HepG2 (cell line): ENCODE data around the gene RABGGTA. TPM values are rescaled to one million over a fixed set of nuclear protein-coding genes. Genes with fewer than 3 reads are reported as not detected.

Source experiments
- BRCA1 ChIP-seq: sonication (generic); formaldehyde crosslinking; IDR thresholded peaks from 2 replicates; pipeline ENCODE4 v1.4.0; 2020; ENCODE audit warnings: missing genetic modification reagents
- FLYWCH1 ChIP-seq: sonication (generic); formaldehyde crosslinking; IDR thresholded peaks from 2 replicates; pipeline ENCODE4 v1.8.1; 2023; ENCODE audit warnings: mild to moderate bottlenecking, missing genetic modification reagents
- HOXD1 ChIP-seq: sonication (generic); formaldehyde crosslinking; IDR thresholded peaks from 2 replicates; pipeline ENCODE4 v1.5.0; 2020; ENCODE audit warnings: missing genetic modification reagents
- NR2C2 ChIP-seq: sonication (generic); formaldehyde crosslinking; IDR thresholded peaks from 2 replicates; pipeline ENCODE4 v1.4.0; 2020; ENCODE audit warnings: missing genetic modification reagents, mild to moderate bottlenecking, moderate library complexity, borderline replicate concordance
- NR2F1 ChIP-seq, 2 experiments: fragments of 450-650 bp in 1 of 2; formaldehyde crosslinking in 1 of 2; IDR thresholded peaks; 2 replicates each; pipeline versions ENCODE4 v1.5.0 to v1.6.1; 2016 to 2020; ENCODE audit warnings: mild to moderate bottlenecking in 1 of 2, missing compliant biosample characterization in 1 of 2, missing genetic modification reagents in 1 of 2, moderate library complexity in 1 of 2
- PRPF4 ChIP-seq: fragments of 200-400 bp; formaldehyde crosslinking; IDR thresholded peaks from 2 replicates; pipeline ENCODE4 v1.6.1; 2016; ENCODE audit warnings: low read length, low read depth; ENCODE audit not compliant: poor library complexity, severe bottlenecking
- SAFB2 ChIP-seq: sonication (generic); formaldehyde crosslinking; IDR thresholded peaks from 2 replicates; pipeline ENCODE4 v1.5.1; 2020; ENCODE audit warnings: missing genetic modification reagents, low read depth, mild to moderate bottlenecking, borderline replicate concordance
- ZBTB20 ChIP-seq: sonication (generic); formaldehyde crosslinking; IDR thresholded peaks from 2 replicates; pipeline ENCODE4 v1.8.1; 2023; ENCODE audit warnings: missing genetic modification reagents, low read depth, mild to moderate bottlenecking, borderline replicate concordance
- ZBTB38 ChIP-seq: sonication (generic); formaldehyde crosslinking; IDR thresholded peaks from 2 replicates; pipeline ENCODE4 v1.5.1; 2020; ENCODE audit warnings: mild to moderate bottlenecking, missing genetic modification reagents
- ZBTB7B ChIP-seq: sonication (generic); formaldehyde crosslinking; IDR thresholded peaks from 2 replicates; pipeline ENCODE4 v1.4.0; 2020; ENCODE audit warnings: missing genetic modification reagents
- ZKSCAN5 ChIP-seq: sonication (generic); formaldehyde crosslinking; IDR thresholded peaks from 2 replicates; pipeline ENCODE4 v1.5.1; 2020; ENCODE audit warnings: mild to moderate bottlenecking, missing genetic modification reagents
- ZNF10 ChIP-seq: sonication (generic); formaldehyde crosslinking; IDR thresholded peaks from 2 replicates; pipeline ENCODE4 v1.4.0; 2020; ENCODE audit warnings: mild to moderate bottlenecking, low read depth, missing genetic modification reagents, borderline replicate concordance
- ZNF205 ChIP-seq: IDR thresholded peaks from 2 replicates; pipeline ENCODE4 v1.6.1; 2018; ENCODE audit warnings: missing biosample characterization, missing genetic modification reagents
- ZNF547 ChIP-seq: sonication (generic); formaldehyde crosslinking; IDR thresholded peaks from 2 replicates; pipeline ENCODE4 v1.5.1; 2020; ENCODE audit warnings: mild to moderate bottlenecking, missing genetic modification reagents
- ZNF557 ChIP-seq: sonication (generic); formaldehyde crosslinking; IDR thresholded peaks from 2 replicates; pipeline ENCODE4 v1.4.0; 2020; ENCODE audit warnings: missing genetic modification reagents
- ZNF674 ChIP-seq: sonication (generic); formaldehyde crosslinking; IDR thresholded peaks from 2 replicates; pipeline ENCODE4 v1.5.0; 2020; ENCODE audit warnings: low read depth, mild to moderate bottlenecking, missing genetic modification reagents
- polyA plus RNA-seq, 8 experiments: library from polyadenylated mRNA; depleted of rRNA in 3 of 8; stranded (reverse) in 7 of 8; unstranded in 1 of 8; fragments of >200 nt; fragmentation: Illumina TruSeq in 4 of 8; extraction: Trizol in 4 of 8; gene quantifications; 2 replicates each; pipeline versions ENCODE4 v1.2.1 to v1.2.3, GENCODE V29; 2011 to 2016; ENCODE audit warnings: low read depth in 4 of 8, missing spikeins in 1 of 8, mixed read lengths in 1 of 8; ENCODE audit not compliant: insufficient read depth in 1 of 8
- total RNA-seq, 5 experiments: library from RNA; depleted of rRNA; stranded (reverse); fragments of >200 nt; fragmentation: Illumina TruSeq; extraction: Trizol; gene quantifications; 2 replicates each; pipeline ENCODE4 v1.2.3, GENCODE V29; 2016; ENCODE audit warnings: low read depth in 1 of 5
- TF ChIP-seq, protein P1 (sequence below): sonication (generic); formaldehyde crosslinking; IDR thresholded peaks from 2 replicates; pipeline ENCODE4 v1.4.0; 2020; ENCODE audit warnings: missing genetic modification reagents
- TF ChIP-seq, protein P2 (sequence below): sonication (generic); formaldehyde crosslinking; IDR thresholded peaks from 2 replicates; pipeline ENCODE4 v1.4.0; 2020; ENCODE audit warnings: missing genetic modification reagents
- TF ChIP-seq, protein P3 (sequence below): sonication (generic); formaldehyde crosslinking; IDR thresholded peaks from 2 replicates; pipeline ENCODE4 v1.4.0; 2020; ENCODE audit warnings: mild to moderate bottlenecking, missing genetic modification reagents
- TF ChIP-seq, protein P4 (sequence below): sonication (generic); formaldehyde crosslinking; IDR thresholded peaks from 2 replicates; pipeline ENCODE4 v1.4.0; 2020; ENCODE audit warnings: missing genetic modification reagents, mild to moderate bottlenecking, borderline replicate concordance
- TF ChIP-seq, protein P5 (sequence below): IDR thresholded peaks from 2 replicates; pipeline ENCODE4 v1.6.1; 2016; ENCODE audit warnings: mild to moderate bottlenecking, missing biosample characterization, missing genetic modification reagents

The RABGGTA gene
- total and polyA plus RNA-seq, 2 of the 13 experiments (the other 11 are each of a cell fraction or from before 2014, with no cell fraction given), result 57.9 to 90.8 TPM

DNA sequence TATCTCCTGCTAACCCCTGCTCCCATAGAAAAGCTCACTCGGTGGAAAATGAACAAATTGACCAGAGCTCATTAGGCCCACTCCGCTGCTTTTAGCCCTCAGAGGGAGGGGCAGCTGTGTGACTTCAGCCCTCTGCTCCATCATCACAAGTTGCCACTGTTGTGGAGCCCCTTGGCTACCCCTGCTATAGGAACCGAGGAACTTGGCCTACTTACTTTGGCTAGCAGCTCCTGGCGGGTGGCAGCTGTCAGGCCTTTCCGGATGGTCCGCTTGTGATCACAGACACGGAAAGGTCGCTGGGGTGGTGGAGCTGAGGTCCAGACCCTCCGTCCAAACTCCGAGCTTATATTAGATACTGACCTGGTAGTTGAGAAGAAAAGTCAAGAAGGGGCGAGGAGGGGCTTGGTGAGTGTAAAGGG is 35.8 kb upstream of the RABGGTA start (continued):
- TF ChIP-seq, protein P1, sequence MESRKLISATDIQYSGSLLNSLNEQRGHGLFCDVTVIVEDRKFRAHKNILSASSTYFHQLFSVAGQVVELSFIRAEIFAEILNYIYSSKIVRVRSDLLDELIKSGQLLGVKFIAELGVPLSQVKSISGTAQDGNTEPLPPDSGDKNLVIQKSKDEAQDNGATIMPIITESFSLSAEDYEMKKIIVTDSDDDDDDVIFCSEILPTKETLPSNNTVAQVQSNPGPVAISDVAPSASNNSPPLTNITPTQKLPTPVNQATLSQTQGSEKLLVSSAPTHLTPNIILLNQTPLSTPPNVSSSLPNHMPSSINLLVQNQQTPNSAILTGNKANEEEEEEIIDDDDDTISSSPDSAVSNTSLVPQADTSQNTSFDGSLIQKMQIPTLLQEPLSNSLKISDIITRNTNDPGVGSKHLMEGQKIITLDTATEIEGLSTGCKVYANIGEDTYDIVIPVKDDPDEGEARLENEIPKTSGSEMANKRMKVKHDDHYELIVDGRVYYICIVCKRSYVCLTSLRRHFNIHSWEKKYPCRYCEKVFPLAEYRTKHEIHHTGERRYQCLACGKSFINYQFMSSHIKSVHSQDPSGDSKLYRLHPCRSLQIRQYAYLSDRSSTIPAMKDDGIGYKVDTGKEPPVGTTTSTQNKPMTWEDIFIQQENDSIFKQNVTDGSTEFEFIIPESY, result peak; percentile 84
- TF ChIP-seq ZNF10 (CRISPR knock-in tag) (peak; percentile 78; the same call in 1 of the 2 replicates), NR2C2 (CRISPR knock-in tag) (no peak), SAFB2 (CRISPR knock-in tag) (peak; percentile 41; the same call in 1 of the 2 replicates), PRPF4 (peak; percentile 79), ZBTB20 (CRISPR knock-in tag) (peak; percentile 30; the same call in 1 of the 2 replicates), ZKSCAN5 (CRISPR knock-in tag) (peak; percentile 77; the same call in 1 of the 2 replicates), ZNF557 (peak; percentile 51; the same call in 1 of the 2 replicates), HOXD1 (CRISPR knock-in tag) (no peak), ZBTB7B (CRISPR knock-in tag) (0 out of 2 replicates have a peak, but pooled peaks have one; percentile 35), ZNF674 (CRISPR knock-in tag) (peak; percentile 85; the same call in 1 of the 2 replicates), FLYWCH1 (CRISPR knock-in tag) (0 out of 2 replicates have a peak, but pooled peaks have one; percentile 13), NR2F1 (CRISPR knock-in tag; IDR thresholded peaks at IDR 0.05) (0 out of 4 replicates have a peak, but pooled peaks of 1 of the 2 experiments have one; percentile 9), ZNF547 (peak; percentile 21; the same call in 1 of the 2 replicates), ZBTB38 (peak; percentile 100), BRCA1 (0 out of 2 replicates have a peak, but pooled peaks have one; percentile 22), ZNF205 (peak; percentile 24; the same call in 1 of the 2 replicates)
- TF ChIP-seq, protein P2, sequence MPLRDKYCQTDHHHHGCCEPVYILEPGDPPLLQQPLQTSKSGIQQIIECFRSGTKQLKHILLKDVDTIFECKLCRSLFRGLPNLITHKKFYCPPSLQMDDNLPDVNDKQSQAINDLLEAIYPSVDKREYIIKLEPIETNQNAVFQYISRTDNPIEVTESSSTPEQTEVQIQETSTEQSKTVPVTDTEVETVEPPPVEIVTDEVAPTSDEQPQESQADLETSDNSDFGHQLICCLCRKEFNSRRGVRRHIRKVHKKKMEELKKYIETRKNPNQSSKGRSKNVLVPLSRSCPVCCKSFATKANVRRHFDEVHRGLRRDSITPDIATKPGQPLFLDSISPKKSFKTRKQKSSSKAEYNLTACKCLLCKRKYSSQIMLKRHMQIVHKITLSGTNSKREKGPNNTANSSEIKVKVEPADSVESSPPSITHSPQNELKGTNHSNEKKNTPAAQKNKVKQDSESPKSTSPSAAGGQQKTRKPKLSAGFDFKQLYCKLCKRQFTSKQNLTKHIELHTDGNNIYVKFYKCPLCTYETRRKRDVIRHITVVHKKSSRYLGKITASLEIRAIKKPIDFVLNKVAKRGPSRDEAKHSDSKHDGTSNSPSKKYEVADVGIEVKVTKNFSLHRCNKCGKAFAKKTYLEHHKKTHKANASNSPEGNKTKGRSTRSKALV (CRISPR knock-in tag), result 0 out of 2 replicates have a peak, but pooled peaks have one; percentile 12
- TF ChIP-seq, protein P3, sequence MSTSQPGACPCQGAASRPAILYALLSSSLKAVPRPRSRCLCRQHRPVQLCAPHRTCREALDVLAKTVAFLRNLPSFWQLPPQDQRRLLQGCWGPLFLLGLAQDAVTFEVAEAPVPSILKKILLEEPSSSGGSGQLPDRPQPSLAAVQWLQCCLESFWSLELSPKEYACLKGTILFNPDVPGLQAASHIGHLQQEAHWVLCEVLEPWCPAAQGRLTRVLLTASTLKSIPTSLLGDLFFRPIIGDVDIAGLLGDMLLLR (CRISPR knock-in tag), result no peak
- TF ChIP-seq, protein P4, sequence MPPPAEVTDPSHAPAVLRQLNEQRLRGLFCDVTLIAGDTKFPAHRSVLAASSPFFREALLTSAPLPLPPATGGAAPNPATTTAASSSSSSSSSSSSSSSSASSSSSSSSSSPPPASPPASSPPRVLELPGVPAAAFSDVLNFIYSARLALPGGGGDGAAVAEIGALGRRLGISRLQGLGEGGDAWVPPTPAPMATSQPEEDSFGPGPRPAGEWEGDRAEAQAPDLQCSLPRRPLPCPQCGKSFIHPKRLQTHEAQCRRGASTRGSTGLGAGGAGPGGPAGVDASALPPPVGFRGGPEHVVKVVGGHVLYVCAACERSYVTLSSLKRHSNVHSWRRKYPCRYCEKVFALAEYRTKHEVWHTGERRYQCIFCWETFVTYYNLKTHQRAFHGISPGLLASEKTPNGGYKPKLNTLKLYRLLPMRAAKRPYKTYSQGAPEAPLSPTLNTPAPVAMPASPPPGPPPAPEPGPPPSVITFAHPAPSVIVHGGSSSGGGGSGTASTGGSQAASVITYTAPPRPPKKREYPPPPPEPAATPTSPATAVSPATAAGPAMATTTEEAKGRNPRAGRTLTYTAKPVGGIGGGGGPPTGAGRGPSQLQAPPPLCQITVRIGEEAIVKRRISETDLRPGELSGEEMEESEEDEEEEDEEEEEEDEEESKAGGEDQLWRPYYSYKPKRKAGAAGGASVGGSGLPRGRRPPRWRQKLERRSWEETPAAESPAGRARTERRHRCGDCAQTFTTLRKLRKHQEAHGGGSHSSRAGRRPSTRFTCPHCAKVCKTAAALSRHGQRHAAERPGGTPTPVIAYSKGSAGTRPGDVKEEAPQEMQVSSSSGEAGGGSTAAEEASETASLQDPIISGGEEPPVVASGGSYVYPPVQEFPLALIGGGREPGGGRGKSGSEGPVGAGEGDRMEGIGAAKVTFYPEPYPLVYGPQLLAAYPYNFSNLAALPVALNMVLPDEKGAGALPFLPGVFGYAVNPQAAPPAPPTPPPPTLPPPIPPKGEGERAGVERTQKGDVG (CRISPR knock-in tag), result peak; percentile 98
- TF ChIP-seq, protein P5, sequence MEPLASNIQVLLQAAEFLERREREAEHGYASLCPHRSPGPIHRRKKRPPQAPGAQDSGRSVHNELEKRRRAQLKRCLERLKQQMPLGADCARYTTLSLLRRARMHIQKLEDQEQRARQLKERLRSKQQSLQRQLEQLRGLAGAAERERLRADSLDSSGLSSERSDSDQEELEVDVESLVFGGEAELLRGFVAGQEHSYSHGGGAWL, result peak; percentile 16; the same call in 1 of the 2 replicates
